LNCAP (cell line): Measurements from ENCODE around the gene PRKCZ.

Experiments used
- CTCF ChIP-seq: fragments of 450-650 bp; IDR thresholded peaks from 2 replicates; pipeline ENCODE4 v1.5.1; 2017; ENCODE audit warnings: mild to moderate bottlenecking

PRKCZ gene

GRCh38 chr1:2050461-2050792 lies 216 bp downstream of the PRKCZ start:
- no peak for TF ChIP-seq CTCF

DNA sequence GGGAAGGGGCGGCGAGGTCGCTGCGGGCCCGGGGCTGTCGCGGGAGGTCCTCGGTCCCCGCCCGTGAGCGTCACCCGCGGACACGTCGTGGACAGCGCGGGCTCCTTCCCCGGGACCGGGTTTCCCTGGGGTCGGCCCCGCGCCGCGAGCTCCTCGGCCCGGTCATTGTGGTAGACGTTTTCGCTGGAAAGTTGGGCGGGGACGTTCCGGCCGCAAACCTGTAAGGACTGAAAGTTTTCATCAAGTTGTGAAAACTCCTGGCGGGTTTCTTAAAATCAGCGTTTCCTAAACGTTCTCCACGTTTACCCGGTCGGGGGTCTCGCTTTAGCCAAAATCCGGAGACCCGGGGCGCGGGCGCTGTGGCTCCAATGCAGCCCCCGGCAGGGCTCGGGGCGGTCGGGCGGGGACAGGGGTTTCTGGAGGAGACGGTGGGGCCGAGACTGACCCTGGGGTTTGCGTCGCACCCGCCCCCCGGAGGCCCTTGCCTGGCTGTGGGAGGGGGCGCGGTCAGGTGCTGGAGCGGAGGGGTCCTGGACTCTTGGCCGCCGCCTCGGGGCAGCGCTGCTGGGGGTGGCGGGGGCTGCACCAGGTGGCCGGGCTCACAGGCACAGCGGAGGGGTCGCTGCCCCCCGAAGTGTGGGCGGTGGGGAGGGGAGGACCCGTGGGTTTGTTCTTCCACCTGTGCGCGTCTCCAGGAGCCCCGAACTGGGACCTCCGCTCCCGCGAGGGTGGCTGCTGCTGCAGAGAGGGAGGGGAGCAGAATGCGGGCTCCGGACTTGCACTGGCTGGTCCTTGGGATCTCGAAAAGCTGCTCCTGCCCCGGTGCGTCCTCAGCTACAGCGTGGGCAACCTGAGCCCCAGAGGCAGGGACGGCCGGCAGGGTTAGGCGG lies 827 bp downstream of the PRKCZ start:
- TF ChIP-seq CTCF: no peak

- no peak for TF ChIP-seq CTCF
Measured at GRCh38 chr1:2052054-2052679, 2.0 kb downstream of the PRKCZ start.

- no peak for TF ChIP-seq CTCF
Measured at GRCh38 chr1:2052756-2053155, 2.5 kb downstream of the PRKCZ start.

- TF ChIP-seq CTCF: no peak
Measured at GRCh38 chr1:2053217-2053616, 3.0 kb downstream of the PRKCZ start.

DNA sequence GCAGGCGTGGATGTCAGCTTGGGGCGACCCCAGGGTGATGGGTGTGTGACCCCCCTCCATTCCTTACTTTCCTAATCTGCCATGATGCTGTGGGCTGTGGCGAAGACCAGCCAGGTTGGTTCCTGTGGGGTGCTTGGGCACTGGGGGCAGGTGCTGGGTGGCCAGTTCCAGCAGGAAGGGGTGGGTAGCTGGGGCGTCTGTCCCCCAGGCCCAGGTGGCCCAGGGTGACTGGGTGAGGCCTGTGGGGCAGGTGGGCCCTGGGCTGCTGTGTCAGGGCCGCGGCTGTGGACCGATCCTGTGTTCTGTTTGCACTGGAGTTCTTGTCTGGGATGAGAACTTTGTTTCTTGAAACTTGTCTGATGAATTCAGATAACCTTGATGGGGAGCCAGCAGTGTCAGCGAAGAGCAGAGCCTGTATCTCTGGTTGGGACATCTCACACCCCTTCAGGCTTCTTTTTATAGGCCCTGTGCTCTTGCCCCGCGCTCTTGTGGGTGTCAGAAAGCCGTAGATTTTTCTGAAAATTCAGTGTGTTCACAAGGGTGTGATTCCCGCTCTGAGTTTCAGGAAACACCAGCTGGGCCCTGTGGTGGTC lies 3.7 kb downstream of the PRKCZ start:
- no peak for TF ChIP-seq CTCF

- no peak for TF ChIP-seq CTCF
Measured at GRCh38 chr1:2054560-2054959, 4.3 kb downstream of the PRKCZ start.
